GM21576 (cell line): ENCODE data around the gene CRPPA.
A peak's percentile ranks its signal among the peaks of the same experiment; 100 is the strongest.
"Not testable (repeated sequence)": the region's sequence is repeated elsewhere in the genome, so short reads cannot be mapped to it uniquely, and the experiment has no call there.

Source experiments
- ATAC-seq: cut with Tn5 transposase; IDR thresholded peaks from one replicate; pipeline ENCODE4 v1.9.1; 2021; ENCODE audit warnings: mild to moderate bottlenecking, moderate library complexity; ENCODE audit not compliant: unreplicated experiment

Gene CRPPA

GRCh38 chr7:16421333-16422102 lies at the start of gene CRPPA:
TSS of gene CRPPA (minus strand) at chr7:16421538. CDS start at chr7:16421322, 216 bp downstream.
- ATAC-seq = peak; percentile 31

GRCh38 chr7:16465469-16466361 lies 44.4 kb upstream of the CRPPA start, which contains the start of gene SOSTDC1:
TSS of gene SOSTDC1 (minus strand) at chr7:16465738. CDS start at chr7:16465668, 70 bp downstream.
- no peak for ATAC-seq

GRCh38 chr7:16463949-16464715 lies 42.8 kb upstream of the CRPPA start:
- no peak for ATAC-seq

GRCh38 chr7:16463520-16463919 lies 42.2 kb upstream of the CRPPA start:
- ATAC-seq = no peak

- ATAC-seq = no peak
These were observed 41.1 kb upstream of the CRPPA start for GRCh38 chr7:16462431-16462889.

- no peak for ATAC-seq
These were observed 39.6 kb upstream of the CRPPA start for GRCh38 chr7:16460789-16461493.

GRCh38 chr7:16456303-16456702 lies 35.0 kb upstream of the CRPPA start:
- ATAC-seq = not testable (repeated sequence)

- ATAC-seq = no peak
These were observed 34.3 kb upstream of the CRPPA start for GRCh38 chr7:16455591-16455990.

GRCh38 chr7:16450366-16450765 lies 29.0 kb upstream of the CRPPA start:
- no peak for ATAC-seq

- ATAC-seq = no peak
These were observed 26.5 kb upstream of the CRPPA start for GRCh38 chr7:16447876-16448275.

GRCh38 chr7:16446508-16446907 lies 25.2 kb upstream of the CRPPA start:
- ATAC-seq = no peak

GRCh38 chr7:16443871-16444270 lies 22.5 kb upstream of the CRPPA start:
- ATAC-seq = not testable (repeated sequence)

- no peak for ATAC-seq
These were observed 17.6 kb upstream of the CRPPA start for GRCh38 chr7:16438988-16439387.

GRCh38 chr7:16436306-16436705 lies 15.0 kb upstream of the CRPPA start:
- no peak for ATAC-seq

- ATAC-seq = no peak
These were observed 12.3 kb upstream of the CRPPA start for GRCh38 chr7:16433568-16434122.

- no peak for ATAC-seq
These were observed 11.0 kb upstream of the CRPPA start for GRCh38 chr7:16432425-16432731.

GRCh38 chr7:16431646-16432424 lies 10.5 kb upstream of the CRPPA start:
- no peak for ATAC-seq

GRCh38 chr7:16430133-16430532 lies 8.8 kb upstream of the CRPPA start:
- no peak for ATAC-seq

GRCh38 chr7:16428672-16429071 lies 7.3 kb upstream of the CRPPA start:
- no peak for ATAC-seq
